NCI-H1930 (cell line): ENCODE data around the gene OLIG1.

Source experiments
- DNase-seq, 2 experiments: peaks; one replicate each; lab custom pipeline; 2025; lab: John Stamatoyannopoulos, UW

The OLIG1 gene, protein sequence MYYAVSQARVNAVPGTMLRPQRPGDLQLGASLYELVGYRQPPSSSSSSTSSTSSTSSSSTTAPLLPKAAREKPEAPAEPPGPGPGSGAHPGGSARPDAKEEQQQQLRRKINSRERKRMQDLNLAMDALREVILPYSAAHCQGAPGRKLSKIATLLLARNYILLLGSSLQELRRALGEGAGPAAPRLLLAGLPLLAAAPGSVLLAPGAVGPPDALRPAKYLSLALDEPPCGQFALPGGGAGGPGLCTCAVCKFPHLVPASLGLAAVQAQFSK

DNA sequence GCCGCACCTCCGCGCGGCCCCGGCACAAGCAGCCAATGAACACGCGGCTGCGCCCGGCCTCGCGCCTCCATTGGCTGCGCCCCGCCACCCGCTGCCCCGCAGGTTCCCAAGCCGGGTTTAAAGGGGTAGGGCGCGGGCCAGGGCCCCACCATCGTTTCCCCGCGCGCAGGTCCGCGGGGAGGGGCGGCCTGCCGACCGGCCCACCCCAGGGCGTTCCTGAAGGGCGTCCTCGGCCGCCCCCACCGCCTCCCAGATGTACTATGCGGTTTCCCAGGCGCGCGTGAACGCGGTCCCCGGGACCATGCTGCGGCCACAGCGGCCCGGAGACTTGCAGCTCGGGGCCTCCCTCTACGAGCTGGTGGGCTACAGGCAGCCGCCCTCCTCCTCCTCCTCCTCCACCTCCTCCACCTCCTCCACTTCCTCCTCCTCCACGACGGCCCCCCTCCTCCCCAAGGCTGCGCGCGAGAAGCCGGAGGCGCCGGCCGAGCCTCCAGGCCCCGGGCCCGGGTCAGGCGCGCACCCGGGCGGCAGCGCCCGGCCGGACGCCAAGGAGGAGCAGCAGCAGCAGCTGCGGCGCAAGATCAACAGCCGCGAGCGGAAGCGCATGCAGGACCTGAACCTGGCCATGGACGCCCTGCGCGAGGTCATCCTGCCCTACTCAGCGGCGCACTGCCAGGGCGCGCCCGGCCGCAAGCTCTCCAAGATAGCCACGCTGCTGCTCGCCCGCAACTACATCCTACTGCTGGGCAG, at the start of gene OLIG1:
Gene OLIG1, plus strand, starts transcription at position 148 of the 750 bp plus-strand sequence. Its CDS starts 106 bp downstream, at position 254.
- DNase-seq: peak; percentile 41 to 53

DNA sequence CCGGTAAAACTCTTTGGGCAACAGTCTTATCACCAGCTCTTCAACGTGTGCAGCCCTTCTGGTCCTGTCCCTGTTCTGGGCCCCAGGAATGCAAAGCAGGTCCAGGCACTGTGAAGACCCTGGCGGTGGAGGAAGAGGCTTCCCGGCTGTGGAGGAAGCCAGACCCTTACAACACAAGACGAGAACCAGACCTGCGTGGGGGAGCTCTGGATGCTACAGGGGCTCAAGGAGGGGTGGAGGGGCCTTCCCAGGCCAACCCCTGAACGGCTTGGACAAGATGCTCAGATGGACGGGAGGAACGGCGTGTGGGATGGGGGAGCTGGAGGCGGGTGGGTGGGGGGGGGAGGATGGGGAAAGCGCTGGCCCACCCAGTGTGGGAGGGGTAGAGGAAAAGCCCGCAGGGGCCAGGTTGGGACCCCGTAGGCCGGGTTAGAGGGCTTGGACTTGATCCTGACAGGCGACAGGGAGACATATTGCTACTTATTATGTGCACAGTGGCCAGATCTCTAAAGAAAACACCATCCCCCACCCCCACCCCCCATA, 49.3 kb upstream of the OLIG1 start:
- no peak for DNase-seq

DNA sequence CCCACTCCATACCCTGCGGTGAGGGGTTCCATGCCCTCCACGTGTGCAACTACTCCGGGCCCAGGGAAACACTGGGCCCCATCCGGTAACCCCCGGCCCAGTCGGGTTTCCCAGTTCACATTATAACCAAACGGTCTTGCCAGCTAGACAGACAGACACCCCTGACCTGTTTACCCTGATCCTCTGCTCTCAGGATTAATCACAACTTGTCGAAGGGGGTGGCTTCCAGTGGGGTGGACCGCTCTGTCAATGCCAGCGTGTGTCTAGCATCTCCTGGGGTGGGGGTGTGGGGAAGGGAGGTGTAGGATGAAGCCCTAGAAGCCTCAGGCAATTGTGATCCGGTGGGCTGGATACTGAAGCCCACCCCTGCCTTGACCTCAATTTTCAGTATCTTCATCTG, 48.8 kb upstream of the OLIG1 start:
- DNase-seq: no peak

DNA sequence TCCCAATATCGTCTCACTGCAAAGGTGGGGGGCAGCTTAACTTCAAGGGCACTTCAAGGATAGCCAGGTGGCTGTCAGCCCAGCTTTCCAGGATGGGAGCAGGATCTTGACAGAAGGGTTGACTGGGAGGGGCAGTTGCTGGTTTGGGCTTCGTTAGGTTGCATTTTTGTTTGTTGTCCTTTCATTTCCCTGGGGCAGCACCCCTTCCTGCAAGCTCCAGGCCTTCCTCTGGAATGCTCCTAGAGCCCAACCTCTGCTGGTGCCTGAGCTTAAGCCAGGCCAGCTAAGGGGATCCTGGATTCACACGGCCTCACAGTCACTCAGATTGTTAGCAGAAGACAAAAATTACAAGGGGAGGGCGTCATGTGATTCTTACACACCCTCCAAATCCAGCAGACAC, 48.3 kb upstream of the OLIG1 start:
- no peak for DNase-seq

DNA sequence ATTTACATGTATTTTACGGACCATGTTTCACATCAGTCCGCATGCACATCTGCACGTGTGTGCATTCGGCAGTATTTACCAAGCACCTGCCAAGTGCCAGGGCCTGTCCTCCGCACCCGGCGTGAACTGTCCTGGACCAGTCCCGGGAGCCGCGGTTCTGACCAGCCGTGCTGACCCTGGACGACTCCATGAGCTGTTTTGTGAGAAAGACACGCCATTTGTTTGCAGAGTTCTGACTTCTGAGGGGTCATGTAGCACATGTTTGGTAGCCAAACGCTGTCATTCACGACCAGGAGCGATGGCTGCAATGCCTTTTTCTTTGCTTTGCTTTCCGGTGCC, 47.5 kb upstream of the OLIG1 start:
- no peak for DNase-seq

DNA sequence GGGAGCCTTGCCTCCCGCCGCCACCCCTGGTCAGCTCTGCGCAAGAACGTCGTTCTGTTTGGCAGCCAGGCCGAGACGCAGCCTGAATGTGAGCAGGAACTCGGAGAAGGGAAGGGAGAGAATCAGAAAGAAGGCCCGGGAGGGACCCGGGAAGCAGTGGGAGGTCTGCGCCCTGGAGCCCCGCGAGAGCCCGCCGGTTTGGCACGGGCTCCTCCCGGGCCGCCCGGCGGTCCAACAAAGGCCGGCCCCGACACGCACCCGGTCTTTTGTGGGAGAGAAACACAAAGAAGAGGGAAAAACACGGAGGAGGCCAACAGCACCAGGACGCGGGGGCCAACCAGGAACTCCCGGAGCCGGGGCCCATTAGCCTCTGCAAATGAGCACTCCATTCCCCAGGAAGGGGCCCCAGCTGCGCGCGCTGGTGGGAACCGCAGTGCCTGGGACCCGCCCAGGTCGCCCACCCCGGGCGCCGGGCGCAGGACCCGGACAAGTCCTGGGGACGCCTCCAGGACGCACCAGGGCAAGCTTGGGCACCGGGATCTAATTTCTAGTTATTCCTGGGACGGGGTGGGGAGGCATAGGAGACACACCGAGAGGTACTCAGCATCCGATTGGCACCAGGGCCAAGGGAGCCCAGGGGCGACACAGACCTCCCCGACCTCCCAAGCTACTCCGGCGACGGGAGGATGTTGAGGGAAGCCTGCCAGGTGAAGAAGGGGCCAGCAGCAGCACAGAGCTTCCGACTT, 46.9 kb upstream of the OLIG1 start:
- no peak for DNase-seq

DNA sequence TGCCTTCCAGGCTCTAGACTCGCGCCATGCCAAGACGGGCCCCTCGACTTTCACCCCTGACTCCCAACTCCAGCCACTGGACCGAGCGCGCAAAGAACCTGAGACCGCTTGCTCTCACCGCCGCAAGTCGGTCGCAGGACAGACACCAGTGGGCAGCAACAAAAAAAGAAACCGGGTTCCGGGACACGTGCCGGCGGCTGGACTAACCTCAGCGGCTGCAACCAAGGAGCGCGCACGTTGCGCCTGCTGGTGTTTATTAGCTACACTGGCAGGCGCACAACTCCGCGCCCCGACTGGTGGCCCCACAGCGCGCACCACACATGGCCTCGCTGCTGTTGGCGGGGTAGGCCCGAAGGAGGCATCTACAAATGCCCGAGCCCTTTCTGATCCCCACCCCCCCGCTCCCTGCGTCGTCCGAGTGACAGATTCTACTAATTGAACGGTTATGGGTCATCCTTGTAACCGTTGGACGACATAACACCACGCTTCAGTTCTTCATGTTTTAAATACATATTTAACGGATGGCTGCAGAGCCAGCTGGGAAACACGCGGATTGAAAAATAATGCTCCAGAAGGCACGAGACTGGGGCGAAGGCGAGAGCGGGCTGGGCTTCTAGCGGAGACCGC, 46.3 kb upstream of the OLIG1 start:
- peak in 1 of 2 experiments; percentile 4 for DNase-seq

DNA sequence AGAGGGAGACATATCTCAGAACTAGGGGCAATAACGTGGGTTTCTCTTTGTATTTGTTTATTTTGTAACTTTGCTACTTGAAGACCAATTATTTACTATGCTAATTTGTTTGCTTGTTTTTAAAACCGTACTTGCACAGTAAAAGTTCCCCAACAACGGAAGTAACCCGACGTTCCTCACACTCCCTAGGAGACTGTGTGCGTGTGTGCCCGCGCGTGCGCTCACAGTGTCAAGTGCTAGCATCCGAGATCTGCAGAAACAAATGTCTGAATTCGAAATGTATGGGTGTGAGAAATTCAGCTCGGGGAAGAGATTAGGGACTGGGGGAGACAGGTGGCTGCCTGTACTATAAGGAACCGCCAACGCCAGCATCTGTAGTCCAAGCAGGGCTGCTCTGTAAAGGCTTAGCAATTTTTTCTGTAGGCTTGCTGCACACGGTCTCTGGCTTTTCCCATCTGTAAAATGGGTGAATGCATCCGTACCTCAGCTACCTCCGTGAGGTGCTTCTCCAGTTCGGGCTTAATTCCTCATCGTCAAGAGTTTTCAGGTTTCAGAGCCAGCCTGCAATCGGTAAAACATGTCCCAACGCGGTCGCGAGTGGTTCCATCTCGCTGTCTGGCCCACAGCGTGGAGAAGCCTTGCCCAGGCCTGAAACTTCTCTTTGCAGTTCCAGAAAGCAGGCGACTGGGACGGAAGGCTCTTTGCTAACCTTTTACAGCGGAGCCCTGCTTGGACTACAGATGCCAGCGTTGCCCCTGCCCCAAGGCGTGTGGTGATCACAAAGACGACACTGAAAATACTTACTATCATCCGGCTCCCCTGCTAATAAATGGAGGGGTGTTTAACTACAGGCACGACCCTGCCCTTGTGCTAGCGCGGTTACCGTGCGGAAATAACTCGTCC, 45.5 kb upstream of the OLIG1 start:
- no peak for DNase-seq

DNA sequence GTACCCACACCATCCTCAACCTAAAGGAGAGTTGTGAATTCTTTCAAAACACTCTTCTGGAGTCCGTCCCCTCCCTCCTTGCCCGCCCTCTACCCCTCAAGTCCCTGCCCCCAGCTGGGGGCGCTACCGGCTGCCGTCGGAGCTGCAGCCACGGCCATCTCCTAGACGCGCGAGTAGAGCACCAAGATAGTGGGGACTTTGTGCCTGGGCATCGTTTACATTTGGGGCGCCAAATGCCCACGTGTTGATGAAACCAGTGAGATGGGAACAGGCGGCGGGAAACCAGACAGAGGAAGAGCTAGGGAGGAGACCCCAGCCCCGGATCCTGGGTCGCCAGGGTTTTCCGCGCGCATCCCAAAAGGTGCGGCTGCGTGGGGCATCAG, 44.8 kb upstream of the OLIG1 start:
- no peak for DNase-seq

DNA sequence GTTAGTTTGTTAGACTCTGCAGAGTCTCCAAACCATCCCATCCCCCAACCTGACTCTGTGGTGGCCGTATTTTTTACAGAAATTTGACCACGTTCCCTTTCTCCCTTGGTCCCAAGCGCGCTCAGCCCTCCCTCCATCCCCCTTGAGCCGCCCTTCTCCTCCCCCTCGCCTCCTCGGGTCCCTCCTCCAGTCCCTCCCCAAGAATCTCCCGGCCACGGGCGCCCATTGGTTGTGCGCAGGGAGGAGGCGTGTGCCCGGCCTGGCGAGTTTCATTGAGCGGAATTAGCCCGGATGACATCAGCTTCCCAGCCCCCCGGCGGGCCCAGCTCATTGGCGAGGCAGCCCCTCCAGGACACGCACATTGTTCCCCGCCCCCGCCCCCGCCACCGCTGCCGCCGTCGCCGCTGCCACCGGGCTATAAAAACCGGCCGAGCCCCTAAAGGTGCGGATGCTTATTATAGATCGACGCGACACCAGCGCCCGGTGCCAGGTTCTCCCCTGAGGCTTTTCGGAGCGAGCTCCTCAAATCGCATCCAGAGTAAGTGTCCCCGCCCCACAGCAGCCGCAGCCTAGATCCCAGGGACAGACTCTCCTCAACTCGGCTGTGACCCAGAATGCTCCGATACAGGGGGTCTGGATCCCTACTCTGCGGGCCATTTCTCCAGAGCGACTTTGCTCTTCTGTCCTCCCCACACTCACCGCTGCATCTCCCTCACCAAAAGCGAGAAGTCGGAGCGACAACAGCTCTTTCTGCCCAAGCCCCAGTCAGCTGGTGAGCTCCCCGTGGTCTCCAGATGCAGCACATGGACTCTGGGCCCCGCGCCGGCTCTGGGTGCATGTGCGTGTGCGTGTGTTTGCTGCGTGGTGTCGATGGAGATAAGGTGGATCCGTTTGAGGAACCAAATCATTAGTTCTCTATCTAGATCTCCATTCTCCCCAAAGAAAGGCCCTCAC, 44.2 kb upstream of the OLIG1 start, which contains the start of gene OLIG2:
Gene OLIG2, plus strand, starts transcription at position 447 of the 954 bp plus-strand sequence. CDS start 928 bp downstream, outside the sequence.
- peak; percentile 43 to 73 for DNase-seq

DNA sequence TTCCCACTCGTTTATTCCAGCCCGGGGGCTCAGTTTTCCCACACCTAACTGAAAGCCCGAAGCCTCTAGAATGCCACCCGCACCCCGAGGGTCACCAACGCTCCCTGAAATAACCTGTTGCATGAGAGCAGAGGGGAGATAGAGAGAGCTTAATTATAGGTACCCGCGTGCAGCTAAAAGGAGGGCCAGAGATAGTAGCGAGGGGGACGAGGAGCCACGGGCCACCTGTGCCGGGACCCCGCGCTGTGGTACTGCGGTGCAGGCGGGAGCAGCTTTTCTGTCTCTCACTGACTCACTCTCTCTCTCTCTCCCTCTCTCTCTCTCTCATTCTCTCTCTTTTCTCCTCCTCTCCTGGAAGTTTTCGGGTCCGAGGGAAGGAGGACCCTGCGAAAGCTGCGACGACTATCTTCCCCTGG, 43.5 kb upstream of the OLIG1 start:
- DNase-seq: no peak

DNA sequence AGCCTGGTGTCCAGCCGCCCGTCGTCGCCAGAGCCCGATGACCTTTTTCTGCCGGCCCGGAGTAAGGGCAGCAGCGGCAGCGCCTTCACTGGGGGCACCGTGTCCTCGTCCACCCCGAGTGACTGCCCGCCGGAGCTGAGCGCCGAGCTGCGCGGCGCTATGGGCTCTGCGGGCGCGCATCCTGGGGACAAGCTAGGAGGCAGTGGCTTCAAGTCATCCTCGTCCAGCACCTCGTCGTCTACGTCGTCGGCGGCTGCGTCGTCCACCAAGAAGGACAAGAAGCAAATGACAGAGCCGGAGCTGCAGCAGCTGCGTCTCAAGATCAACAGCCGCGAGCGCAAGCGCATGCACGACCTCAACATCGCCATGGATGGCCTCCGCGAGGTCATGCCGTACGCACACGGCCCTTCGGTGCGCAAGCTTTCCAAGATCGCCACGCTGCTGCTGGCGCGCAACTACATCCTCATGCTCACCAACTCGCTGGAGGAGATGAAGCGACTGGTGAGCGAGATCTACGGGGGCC, 43.0 kb upstream of the OLIG1 start:
- DNase-seq: peak in 1 of 2 experiments; percentile 10

DNA sequence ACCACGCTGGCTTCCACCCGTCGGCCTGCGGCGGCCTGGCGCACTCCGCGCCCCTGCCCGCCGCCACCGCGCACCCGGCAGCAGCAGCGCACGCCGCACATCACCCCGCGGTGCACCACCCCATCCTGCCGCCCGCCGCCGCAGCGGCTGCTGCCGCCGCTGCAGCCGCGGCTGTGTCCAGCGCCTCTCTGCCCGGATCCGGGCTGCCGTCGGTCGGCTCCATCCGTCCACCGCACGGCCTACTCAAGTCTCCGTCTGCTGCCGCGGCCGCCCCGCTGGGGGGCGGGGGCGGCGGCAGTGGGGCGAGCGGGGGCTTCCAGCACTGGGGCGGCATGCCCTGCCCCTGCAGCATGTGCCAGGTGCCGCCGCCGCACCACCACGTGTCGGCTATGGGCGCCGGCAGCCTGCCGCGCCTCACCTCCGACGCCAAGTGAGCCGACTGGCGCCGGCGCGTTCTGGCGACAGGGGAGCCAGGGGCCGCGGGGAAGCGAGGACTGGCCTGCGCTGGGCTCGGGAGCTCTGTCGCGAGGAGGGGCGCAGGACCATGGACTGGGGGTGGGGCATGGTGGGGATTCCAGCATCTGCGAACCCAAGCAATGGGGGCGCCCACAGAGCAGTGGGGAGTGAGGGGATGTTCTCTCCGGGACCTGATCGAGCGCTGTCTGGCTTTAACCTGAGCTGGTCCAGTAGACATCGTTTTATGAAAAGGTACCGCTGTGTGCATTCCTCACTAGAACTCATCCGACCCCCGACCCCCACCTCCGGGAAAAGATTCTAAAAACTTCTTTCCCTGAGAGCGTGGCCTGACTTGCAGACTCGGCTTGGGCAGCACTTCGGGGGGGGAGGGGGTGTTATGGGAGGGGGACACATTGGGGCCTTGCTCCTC, 42.3 kb upstream of the OLIG1 start:
- no peak for DNase-seq

DNA sequence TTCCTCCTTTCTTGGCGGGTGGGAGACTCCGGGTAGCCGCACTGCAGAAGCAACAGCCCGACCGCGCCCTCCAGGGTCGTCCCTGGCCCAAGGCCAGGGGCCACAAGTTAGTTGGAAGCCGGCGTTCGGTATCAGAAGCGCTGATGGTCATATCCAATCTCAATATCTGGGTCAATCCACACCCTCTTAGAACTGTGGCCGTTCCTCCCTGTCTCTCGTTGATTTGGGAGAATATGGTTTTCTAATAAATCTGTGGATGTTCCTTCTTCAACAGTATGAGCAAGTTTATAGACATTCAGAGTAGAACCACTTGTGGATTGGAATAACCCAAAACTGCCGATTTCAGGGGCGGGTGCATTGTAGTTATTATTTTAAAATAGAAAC, 41.7 kb upstream of the OLIG1 start:
- no peak for DNase-seq

DNA sequence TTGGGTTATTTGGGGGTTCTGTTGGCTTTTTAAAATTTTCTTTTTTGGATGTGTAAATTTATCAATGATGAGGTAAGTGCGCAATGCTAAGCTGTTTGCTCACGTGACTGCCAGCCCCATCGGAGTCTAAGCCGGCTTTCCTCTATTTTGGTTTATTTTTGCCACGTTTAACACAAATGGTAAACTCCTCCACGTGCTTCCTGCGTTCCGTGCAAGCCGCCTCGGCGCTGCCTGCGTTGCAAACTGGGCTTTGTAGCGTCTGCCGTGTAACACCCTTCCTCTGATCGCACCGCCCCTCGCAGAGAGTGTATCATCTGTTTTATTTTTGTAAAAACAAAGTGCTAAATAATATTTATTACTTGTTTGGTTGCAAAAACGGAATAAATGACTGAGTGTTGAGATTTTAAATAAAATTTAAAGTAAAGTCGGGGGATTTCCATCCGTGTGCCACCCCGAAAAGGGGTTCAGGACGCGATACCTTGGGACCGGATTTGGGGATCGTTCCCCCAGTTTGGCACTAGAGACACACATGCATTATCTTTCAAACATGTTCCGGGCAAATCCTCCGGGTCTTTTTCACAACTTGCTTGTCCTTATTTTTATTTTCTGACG, 41.1 kb upstream of the OLIG1 start:
- no peak for DNase-seq

DNA sequence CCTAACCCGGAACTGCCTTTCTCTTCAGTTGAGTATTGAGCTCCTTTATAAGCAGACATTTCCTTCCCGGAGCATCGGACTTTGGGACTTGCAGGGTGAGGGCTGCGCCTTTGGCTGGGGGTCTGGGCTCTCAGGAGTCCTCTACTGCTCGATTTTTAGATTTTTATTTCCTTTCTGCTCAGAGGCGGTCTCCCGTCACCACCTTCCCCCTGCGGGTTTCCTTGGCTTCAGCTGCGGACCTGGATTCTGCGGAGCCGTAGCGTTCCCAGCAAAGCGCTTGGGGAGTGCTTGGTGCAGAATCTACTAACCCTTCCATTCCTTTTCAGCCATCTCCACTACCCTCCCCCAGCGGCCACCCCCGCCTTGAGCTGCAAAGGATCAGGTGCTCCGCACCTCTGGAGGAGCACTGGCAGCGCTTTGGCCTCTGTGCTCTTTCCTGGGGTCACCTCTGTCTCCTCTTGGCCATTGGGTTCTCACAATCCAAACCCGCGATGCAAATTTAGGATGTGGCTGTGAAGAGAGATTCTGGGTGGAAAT, 40.5 kb upstream of the OLIG1 start:
- no peak for DNase-seq

DNA sequence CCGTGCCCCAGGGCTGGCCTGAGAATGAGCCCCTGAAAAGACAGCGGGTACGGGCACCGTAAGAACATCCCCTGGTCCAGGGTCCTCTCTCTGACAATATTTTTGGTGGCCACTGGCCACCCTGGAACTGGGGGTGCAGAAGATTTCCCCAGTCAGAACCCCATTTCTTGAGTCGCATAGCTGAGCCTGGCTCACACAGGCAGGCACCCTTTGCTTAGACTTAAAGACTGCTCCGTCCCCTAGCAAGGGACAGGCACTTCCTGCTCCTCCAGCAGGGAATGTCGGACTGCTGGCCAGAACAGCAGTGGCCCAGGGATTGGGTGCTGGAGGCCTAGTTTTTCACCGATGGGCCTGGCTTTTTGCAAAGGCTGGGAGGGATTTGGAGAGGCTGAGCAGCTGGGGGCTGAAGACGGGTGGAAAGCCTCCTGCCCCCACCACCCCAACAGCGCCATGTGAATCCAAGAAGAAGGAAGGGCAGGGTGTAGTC, 39.9 kb upstream of the OLIG1 start:
- no peak for DNase-seq

DNA sequence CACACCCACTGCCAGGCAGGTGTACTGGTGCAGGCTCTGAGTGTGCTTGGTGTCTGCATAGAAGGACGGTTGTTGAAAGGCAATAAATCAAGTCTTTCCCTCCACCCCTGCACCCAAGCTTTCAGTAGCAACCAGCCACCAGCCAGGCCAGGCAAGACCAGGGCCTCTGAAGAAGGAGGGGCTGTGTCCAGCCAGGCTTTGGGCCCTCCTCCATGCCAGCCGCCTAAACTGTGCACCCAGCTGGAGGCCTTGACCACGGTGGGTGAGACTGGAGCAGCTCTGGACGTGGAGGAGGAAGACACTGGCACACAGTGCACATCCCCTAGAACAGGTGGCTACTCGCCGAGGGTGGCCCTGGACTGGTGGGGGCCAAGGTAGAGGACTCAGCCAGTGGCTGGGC, 39.3 kb upstream of the OLIG1 start:
- DNase-seq: no peak
